Osteoblast (primary cell): ENCODE data around the gene FASN. TPM values are rescaled to one million over a fixed set of nuclear protein-coding genes. Genes with fewer than 3 reads are reported as not detected.
A peak's percentile ranks its signal among the peaks of the same experiment; 100 is the strongest.

Experiments
- DNase-seq: peaks from one replicate; pipeline ENCODE4 v3.0.0; 2011; ENCODE audit warnings: low spot score, mixed read lengths; ENCODE audit not compliant: insufficient read length; ENCODE audit errors: missing footprints
- H2AFZ ChIP-seq: 2 replicates; pipeline ENCODE4 v1.6.0; 2011; ENCODE audit warnings: mild to moderate bottlenecking, low read length
- H3K27ac ChIP-seq: 2 replicates; pipeline ENCODE4 v1.5.1; 2011; ENCODE audit warnings: mild to moderate bottlenecking, low read depth, low read length, moderate library complexity
- H3K27me3 ChIP-seq: 2 replicates; pipeline ENCODE4 v1.6.0; 2012; ENCODE audit warnings: mild to moderate bottlenecking, control low read depth, inconsistent platforms, low read length, moderate library complexity; ENCODE audit not compliant: insufficient read depth
- H3K36me3 ChIP-seq: 2 replicates; pipeline ENCODE4 v1.5.1; 2011; ENCODE audit warnings: mild to moderate bottlenecking, low read length, control low read depth, moderate library complexity; ENCODE audit not compliant: insufficient read depth
- H3K4me1 ChIP-seq: 2 replicates; pipeline ENCODE4 v1.5.1; 2011; ENCODE audit warnings: mild to moderate bottlenecking, low read length, control low read depth, moderate library complexity; ENCODE audit not compliant: insufficient read depth
- H3K4me2 ChIP-seq: 2 replicates; pipeline ENCODE4 v1.6.0; 2011; ENCODE audit warnings: mild to moderate bottlenecking, low read length; ENCODE audit not compliant: insufficient read depth
- H3K4me3 ChIP-seq: fragments of 200-600 bp; sonication (generic); 3 replicates; pipeline ENCODE4 v1.5.1; 2012; ENCODE audit warnings: mild to moderate bottlenecking, low read length, inconsistent platforms; ENCODE audit not compliant: insufficient read depth
- H3K79me2 ChIP-seq: 2 replicates; pipeline ENCODE4 v1.6.0; 2012; ENCODE audit warnings: mild to moderate bottlenecking, low read length, control low read depth, inconsistent platforms; ENCODE audit not compliant: insufficient read depth
- H3K9me3 ChIP-seq: 2 replicates; pipeline ENCODE4 v1.5.1; 2011; ENCODE audit warnings: low read depth, low read length, control low read depth
- H4K20me1 ChIP-seq: 2 replicates; pipeline ENCODE4 v1.6.0; 2012; ENCODE audit warnings: mild to moderate bottlenecking, low read length, control low read depth; ENCODE audit not compliant: insufficient read depth
- total RNA-seq: library from RNA; depleted of rRNA; stranded (reverse); fragments of >200 nt; gene quantifications from 2 replicates; pipeline ENCODE4 v1.2.3, GENCODE V29; 2012
- TF ChIP-seq, protein P1 (sequence below): IDR thresholded peaks from 2 replicates; pipeline ENCODE4 v1.5.1; 2011; ENCODE audit warnings: mild to moderate bottlenecking, low read depth, low read length, moderate library complexity; ENCODE audit errors: extremely low read depth

Gene FASN
- total RNA-seq, 1 donor: 142 TPM

DNA sequence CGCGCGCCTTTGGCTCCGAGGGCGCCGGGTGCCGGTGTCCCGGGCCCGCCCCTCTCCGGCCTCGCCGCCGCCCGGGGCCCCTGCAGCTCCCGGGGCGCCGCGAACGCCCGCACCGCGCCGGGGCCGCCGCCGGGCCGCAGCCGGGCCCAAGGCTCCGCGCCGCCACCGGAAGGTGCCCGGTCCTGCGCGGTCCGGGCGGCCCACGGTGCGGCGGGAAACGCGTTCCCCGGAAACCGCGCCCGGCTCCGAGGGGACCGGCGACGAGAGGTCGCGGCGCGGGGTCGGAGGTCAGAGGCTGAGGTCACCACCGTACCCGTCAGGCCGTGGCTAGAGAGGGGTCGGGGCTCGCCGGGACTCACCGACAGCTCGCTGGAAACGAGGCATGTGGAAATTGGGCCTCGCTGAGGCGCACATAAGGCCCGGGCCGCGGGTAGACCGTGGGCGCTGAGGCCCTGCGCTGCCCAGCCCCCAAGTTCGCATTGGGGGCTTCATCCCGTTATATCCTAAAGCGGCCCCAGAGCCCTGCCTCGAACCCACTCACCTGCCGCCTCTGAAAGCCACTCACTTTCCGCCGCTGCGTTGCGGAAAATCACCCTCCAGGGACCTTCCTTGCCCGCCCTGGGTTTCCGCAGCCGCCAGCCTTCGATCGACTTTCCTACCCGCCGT lies 32.3 kb downstream of the FASN start, which contains the start of gene DUS1L:
TSS of gene DUS1L (minus strand) at position 167 of the 666 bp plus-strand sequence. CDS start 745 bp downstream, outside the sequence.
- TF ChIP-seq, protein P1, sequence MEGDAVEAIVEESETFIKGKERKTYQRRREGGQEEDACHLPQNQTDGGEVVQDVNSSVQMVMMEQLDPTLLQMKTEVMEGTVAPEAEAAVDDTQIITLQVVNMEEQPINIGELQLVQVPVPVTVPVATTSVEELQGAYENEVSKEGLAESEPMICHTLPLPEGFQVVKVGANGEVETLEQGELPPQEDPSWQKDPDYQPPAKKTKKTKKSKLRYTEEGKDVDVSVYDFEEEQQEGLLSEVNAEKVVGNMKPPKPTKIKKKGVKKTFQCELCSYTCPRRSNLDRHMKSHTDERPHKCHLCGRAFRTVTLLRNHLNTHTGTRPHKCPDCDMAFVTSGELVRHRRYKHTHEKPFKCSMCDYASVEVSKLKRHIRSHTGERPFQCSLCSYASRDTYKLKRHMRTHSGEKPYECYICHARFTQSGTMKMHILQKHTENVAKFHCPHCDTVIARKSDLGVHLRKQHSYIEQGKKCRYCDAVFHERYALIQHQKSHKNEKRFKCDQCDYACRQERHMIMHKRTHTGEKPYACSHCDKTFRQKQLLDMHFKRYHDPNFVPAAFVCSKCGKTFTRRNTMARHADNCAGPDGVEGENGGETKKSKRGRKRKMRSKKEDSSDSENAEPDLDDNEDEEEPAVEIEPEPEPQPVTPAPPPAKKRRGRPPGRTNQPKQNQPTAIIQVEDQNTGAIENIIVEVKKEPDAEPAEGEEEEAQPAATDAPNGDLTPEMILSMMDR: no peak
- Histone ChIP-seq H3K27me3 (no peaks in the 10 kb centered on the region), H3K27ac (peak within 1 kb of the TSS; percentile 71), H3K4me3 (peak within 1 kb of the TSS; percentile 88), H2AFZ (peak within 1 kb of the TSS; percentile 98), H3K4me1 (peaks cover 17% of the 10 kb centered on the region), H3K79me2 (peaks cover 32% of the 10 kb centered on the region), H3K4me2 (peak within 1 kb of the TSS; percentile 95), H3K36me3 (peaks cover 28% of the 10 kb centered on the region), H4K20me1 (peaks cover 7% of the 10 kb centered on the region), H3K9me3 (no peaks in the 10 kb centered on the region)
- DNase-seq: peak; percentile 99

DNA sequence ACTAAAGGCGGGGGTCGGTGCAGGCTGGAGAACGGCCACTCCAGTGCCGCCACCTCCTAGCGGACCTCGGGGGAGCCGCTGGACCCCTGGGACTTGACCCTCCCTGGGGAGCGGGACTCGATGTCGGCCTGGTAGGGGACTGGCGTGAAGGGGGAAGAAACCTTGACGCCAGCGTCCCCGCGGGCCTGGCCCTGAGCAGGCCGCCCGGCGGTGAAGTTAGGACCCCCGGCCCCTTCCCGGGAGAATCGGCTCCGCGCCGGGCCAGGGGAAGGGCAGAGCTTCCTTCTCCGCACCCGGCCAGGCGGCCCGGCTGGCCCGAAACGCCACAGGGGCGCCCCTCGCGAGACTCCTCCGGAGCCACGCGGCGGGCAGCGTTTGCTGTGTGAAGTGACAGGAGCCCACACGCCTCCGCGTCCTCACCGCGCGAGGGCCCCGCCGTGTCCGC lies 32.8 kb downstream of the FASN start:
- Histone ChIP-seq H2AFZ (peak overlapping the region; percentile 15), H3K4me1 (peaks cover 17% of the 10 kb centered on the region), H3K27ac (peak overlapping the region; percentile 63), H3K36me3 (peaks cover 29% of the 10 kb centered on the region), H4K20me1 (peaks cover 7% of the 10 kb centered on the region), H3K4me2 (peak overlapping the region; percentile 95), H3K27me3 (no peaks in the 10 kb centered on the region), H3K79me2 (peaks cover 32% of the 10 kb centered on the region), H3K4me3 (peak overlapping the region; percentile 88), H3K9me3 (no peaks in the 10 kb centered on the region)
- DNase-seq: peak; percentile 98
- TF ChIP-seq, protein P1: no peak

DNA sequence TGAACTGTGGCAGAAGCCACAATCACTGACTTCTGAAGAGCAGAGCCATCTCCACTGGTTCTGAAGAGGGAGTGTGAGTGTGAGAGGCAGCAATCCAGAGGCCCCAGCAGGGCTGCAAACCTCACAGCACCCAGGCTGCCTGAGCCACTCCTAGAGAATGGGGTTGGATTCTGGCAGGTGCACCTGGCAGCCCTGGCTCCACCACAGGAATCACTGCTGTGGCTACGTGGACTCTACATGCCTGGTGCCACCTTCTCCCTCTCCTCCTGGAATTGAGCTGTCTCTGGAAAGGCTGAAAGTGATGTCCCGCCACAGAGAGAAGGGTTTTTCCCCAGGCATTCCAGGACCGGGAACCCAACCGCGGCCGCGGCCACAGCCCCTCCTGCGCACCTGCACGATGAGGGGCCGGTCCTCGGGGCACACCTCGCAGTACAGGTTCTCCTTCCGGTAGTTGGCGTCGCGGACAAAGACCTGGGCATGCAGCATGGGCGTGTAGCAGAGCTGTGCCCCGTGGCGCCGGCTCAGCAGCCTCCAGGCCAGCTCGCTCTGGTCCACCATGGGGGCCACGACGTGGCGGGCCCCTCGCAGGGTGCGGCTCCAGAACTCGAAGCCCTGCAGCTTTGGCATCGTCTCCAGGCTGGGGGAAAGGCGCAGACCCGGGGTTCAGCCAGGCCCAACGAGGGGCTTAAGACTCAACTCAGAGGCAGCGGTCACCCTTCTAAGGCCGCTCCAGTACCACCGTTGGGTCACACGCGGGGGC lies 33.4 kb downstream of the FASN start:
- Histone ChIP-seq H3K4me3 (peak overlapping the region; percentile 88), H3K27me3 (no peaks in the 10 kb centered on the region), H3K27ac (peak overlapping the region; percentile 63), H3K36me3 (peaks cover 32% of the 10 kb centered on the region), H3K9me3 (no peaks in the 10 kb centered on the region), H2AFZ (no peak overlapping the region), H4K20me1 (peaks cover 7% of the 10 kb centered on the region), H3K4me2 (peak overlapping the region; percentile 95), H3K4me1 (peaks cover 17% of the 10 kb centered on the region), H3K79me2 (peaks cover 32% of the 10 kb centered on the region)
- TF ChIP-seq, protein P1: no peak
- DNase-seq: peak; percentile 93
